Mesendoderm (in vitro differentiated cells): ENCODE results near the gene TRPV4.

ENCODE experiments used
- DNase-seq: peaks from one replicate; pipeline ENCODE4 v3.0.0; 2013
- H2AK5ac ChIP-seq: 2 replicates; pipeline ENCODE4 v1.6.1; 2013; ENCODE audit warnings: low read length, inconsistent platforms
- H2BK120ac ChIP-seq: 2 replicates; pipeline ENCODE4 v1.6.1; 2013; ENCODE audit warnings: low read depth, mild to moderate bottlenecking, low read length, moderate library complexity, mixed read lengths
- H2BK15ac ChIP-seq: replicated peaks from 2 replicates; pipeline ENCODE4 v1.6.1; 2013; ENCODE audit warnings: low read depth, mild to moderate bottlenecking, moderate library complexity
- H2BK5ac ChIP-seq: 2 replicates; pipeline ENCODE4 v1.6.1; 2013; ENCODE audit warnings: low read length, inconsistent platforms
- H3K18ac ChIP-seq: 2 replicates; pipeline ENCODE4 v1.6.1; 2013; ENCODE audit warnings: mild to moderate bottlenecking, low read length, mixed read lengths
- H3K23ac ChIP-seq: one replicate; pipeline ENCODE4 v1.6.1; 2013; ENCODE audit warnings: low read length
- H3K27ac ChIP-seq: 2 replicates; pipeline ENCODE4 v1.5.1; 2013; ENCODE audit warnings: low read depth, mild to moderate bottlenecking, inconsistent platforms, low read length, moderate library complexity
- H3K27me3 ChIP-seq: 2 replicates; pipeline ENCODE4 v1.6.1; 2013; ENCODE audit warnings: low read length, control low read depth, mild to moderate bottlenecking, inconsistent platforms; ENCODE audit not compliant: insufficient read depth, poor library complexity
- H3K36me3 ChIP-seq: 2 replicates; pipeline ENCODE4 v1.6.1; 2013; ENCODE audit warnings: low read length, inconsistent platforms; ENCODE audit not compliant: control insufficient read depth, insufficient read depth
- H3K4ac ChIP-seq: one replicate; pipeline ENCODE4 v1.6.1; 2013; ENCODE audit warnings: low read depth, mild to moderate bottlenecking, low read length, moderate library complexity
- H3K4me1 ChIP-seq: 2 replicates; pipeline ENCODE4 v1.6.1; 2013; ENCODE audit warnings: low read depth, low read length, inconsistent platforms; ENCODE audit not compliant: control insufficient read depth
- H3K4me2 ChIP-seq: 2 replicates; pipeline ENCODE4 v1.6.1; 2013; ENCODE audit warnings: low read length
- H3K4me3 ChIP-seq: 2 replicates; pipeline ENCODE4 v1.5.1; 2013; ENCODE audit warnings: mild to moderate bottlenecking, low read length
- H3K56ac ChIP-seq: one replicate; pipeline ENCODE4 v1.6.1; 2013; ENCODE audit warnings: low read length
- H3K79me1 ChIP-seq: 2 replicates; pipeline ENCODE4 v1.6.1; 2013; ENCODE audit warnings: low read length, inconsistent platforms
- H3K79me2 ChIP-seq: 2 replicates; pipeline ENCODE4 v1.6.1; 2013; ENCODE audit warnings: mild to moderate bottlenecking, low read length; ENCODE audit not compliant: control insufficient read depth, insufficient read depth
- H3K9ac ChIP-seq: 2 replicates; pipeline ENCODE4 v1.6.1; 2013; ENCODE audit warnings: low read length, inconsistent platforms
- H4K5ac ChIP-seq: one replicate; pipeline ENCODE4 v1.6.1; 2013; ENCODE audit warnings: low read length
- H4K8ac ChIP-seq: one replicate; pipeline ENCODE4 v1.6.1; 2013; ENCODE audit warnings: low read depth, mild to moderate bottlenecking, control low read depth, low read length, moderate library complexity
- WGBS: extraction: QIAGEN DNeasy Blood & Tissue Kit; methylation state at CpG from one replicate; pipeline ENCODE4 v1.1.7; 2013; ENCODE audit warnings: low lambda C conversion rate, missing lambda C conversion rate; ENCODE audit not compliant: insufficient coverage; ENCODE audit errors: extremely low coverage; 5-methylcytosine and 5-hydroxymethylcytosine counted together

TRPV4 gene

DNA sequence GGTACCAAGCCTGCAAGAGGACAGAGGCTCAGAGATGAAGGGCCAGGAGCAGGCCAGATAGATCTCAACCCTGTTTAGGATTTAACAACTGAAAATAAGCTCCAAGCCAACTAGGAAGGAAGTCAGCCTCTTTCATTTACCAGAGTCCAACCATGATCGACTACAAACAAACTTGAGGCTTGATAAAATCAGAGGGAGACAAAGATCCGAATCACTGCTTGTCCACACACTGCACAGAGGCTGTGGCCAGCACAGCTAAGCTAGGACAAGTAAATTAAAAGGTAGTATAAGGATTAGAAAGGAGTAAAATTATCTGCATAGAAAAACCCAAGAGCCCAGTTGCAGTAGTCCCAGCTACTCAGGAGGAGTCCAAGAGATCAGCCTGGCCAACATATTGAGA is 79.2 kb downstream of the TRPV4 start:
- Histone ChIP-seq H2AK5ac (peak overlapping the region; percentile 64), H3K27me3 (no peaks in the 10 kb centered on the region), H3K56ac (peak overlapping the region; percentile 30), H3K9ac (no peak overlapping the region), H4K5ac (no peak overlapping the region), H2BK120ac (no peak overlapping the region), H3K23ac (no peak overlapping the region), H3K36me3 (no peaks in the 10 kb centered on the region), H3K27ac (no peak overlapping the region), H3K4me2 (no peak overlapping the region), H3K4me1 (peaks cover 22% of the 10 kb centered on the region), H3K18ac (no peak overlapping the region), H4K8ac (no peak overlapping the region), H2BK15ac (no peak overlapping the region), H2BK5ac (no peak overlapping the region), H3K79me1 (peaks cover 5% of the 10 kb centered on the region), H3K79me2 (no peaks in the 10 kb centered on the region), H3K4me3 (no peak overlapping the region), H3K4ac (no peak overlapping the region)
- DNase-seq: no peak
- WGBS: no CpG with 5 or more reads among the region's 2 CpGs

GRCh38 chr12:109753054-109753401 is 80.2 kb downstream of the TRPV4 start:
- peak overlapping the region; percentile 70 for H3K56ac ChIP-seq
- no peak for DNase-seq
- peak overlapping the region; percentile 88 for H2AK5ac ChIP-seq
- H3K4me2 ChIP-seq: no peak overlapping the region
- no peak overlapping the region for H3K23ac ChIP-seq
- H3K79me1 ChIP-seq: peaks cover 4% of the 10 kb centered on the region
- no peak overlapping the region for H2BK120ac ChIP-seq
- H4K5ac ChIP-seq: no peak overlapping the region
- no peaks in the 10 kb centered on the region for H3K36me3 ChIP-seq
- H3K4me3 ChIP-seq: no peak overlapping the region
- H3K9ac ChIP-seq: no peak overlapping the region
- no peak overlapping the region for H3K27ac ChIP-seq
- WGBS: no CpG with 5 or more reads among the region's 5 CpGs
- H2BK5ac ChIP-seq: peak overlapping the region; percentile 98
- H3K4ac ChIP-seq: no peak overlapping the region
- no peak overlapping the region for H3K18ac ChIP-seq
- H3K27me3 ChIP-seq: no peaks in the 10 kb centered on the region
- no peak overlapping the region for H4K8ac ChIP-seq
- no peak overlapping the region for H2BK15ac ChIP-seq
- no peaks in the 10 kb centered on the region for H3K79me2 ChIP-seq
- H3K4me1 ChIP-seq: peaks cover 14% of the 10 kb centered on the region

GRCh38 chr12:109752117-109753053 is 80.8 kb downstream of the TRPV4 start:
- Histone ChIP-seq H3K4me2 (no peak overlapping the region), H3K79me1 (peaks cover 3% of the 10 kb centered on the region), H2BK5ac (peak overlapping the region; percentile 98), H3K9ac (no peak overlapping the region), H3K27me3 (no peaks in the 10 kb centered on the region), H4K8ac (no peak overlapping the region), H3K36me3 (no peaks in the 10 kb centered on the region), H3K79me2 (no peaks in the 10 kb centered on the region), H4K5ac (no peak overlapping the region), H3K4me3 (no peak overlapping the region), H3K4ac (peak overlapping the region; percentile 76), H3K18ac (no peak overlapping the region), H3K27ac (no peak overlapping the region), H2AK5ac (peak overlapping the region; percentile 97), H2BK15ac (no peak overlapping the region), H3K4me1 (peaks cover 11% of the 10 kb centered on the region), H2BK120ac (no peak overlapping the region), H3K23ac (peak overlapping the region; percentile 59), H3K56ac (peak overlapping the region; percentile 85)
- no CpG with 5 or more reads among the region's 6 CpGs for WGBS
- peak; percentile 91 for DNase-seq

GRCh38 chr12:109744986-109745942 is 87.9 kb downstream of the TRPV4 start:
- peaks cover 6% of the 10 kb centered on the region for H3K4me1 ChIP-seq
- no peak overlapping the region for H3K4ac ChIP-seq
- H3K4me3 ChIP-seq: no peak overlapping the region
- no peak overlapping the region for H4K5ac ChIP-seq
- H3K18ac ChIP-seq: no peak overlapping the region
- no peak overlapping the region for H3K4me2 ChIP-seq
- no peaks in the 10 kb centered on the region for H3K36me3 ChIP-seq
- H3K23ac ChIP-seq: no peak overlapping the region
- WGBS: no CpG with 5 or more reads among the region's 8 CpGs
- DNase-seq: no peak
- H4K8ac ChIP-seq: no peak overlapping the region
- no peak overlapping the region for H3K27ac ChIP-seq
- peaks cover 3% of the 10 kb centered on the region for H3K79me1 ChIP-seq
- no peaks in the 10 kb centered on the region for H3K27me3 ChIP-seq
- no peak overlapping the region for H3K9ac ChIP-seq
- no peak overlapping the region for H3K56ac ChIP-seq
- H2BK15ac ChIP-seq: no peak overlapping the region
- H2AK5ac ChIP-seq: no peak overlapping the region
- H3K79me2 ChIP-seq: no peaks in the 10 kb centered on the region
- no peak overlapping the region for H2BK120ac ChIP-seq
- H2BK5ac ChIP-seq: no peak overlapping the region

GRCh38 chr12:109744026-109744425 is 89.2 kb downstream of the TRPV4 start:
- Histone ChIP-seq H2BK120ac (no peak overlapping the region), H4K8ac (no peak overlapping the region), H4K5ac (no peak overlapping the region), H3K9ac (no peak overlapping the region), H3K56ac (no peak overlapping the region), H3K4me1 (peaks cover 13% of the 10 kb centered on the region), H3K79me2 (no peaks in the 10 kb centered on the region), H3K4me3 (no peak overlapping the region), H3K27me3 (no peaks in the 10 kb centered on the region), H2BK5ac (no peak overlapping the region), H3K79me1 (peaks cover 3% of the 10 kb centered on the region), H3K4me2 (no peak overlapping the region), H2AK5ac (no peak overlapping the region), H3K27ac (no peak overlapping the region), H3K18ac (no peak overlapping the region), H3K23ac (no peak overlapping the region), H3K4ac (no peak overlapping the region), H2BK15ac (no peak overlapping the region), H3K36me3 (no peaks in the 10 kb centered on the region)
- no CpG with 5 or more reads among the region's 14 CpGs for WGBS
- DNase-seq: no peak
